ENCODE measurements around the gene SLC25A44. TPM values are rescaled to one million over a fixed set of nuclear protein-coding genes. Genes with fewer than 3 reads are reported as not detected.

Gene SLC25A44
- total RNA-seq, 2 donors from 2014 or later, result 10.7 to 23.7 TPM

DNA sequence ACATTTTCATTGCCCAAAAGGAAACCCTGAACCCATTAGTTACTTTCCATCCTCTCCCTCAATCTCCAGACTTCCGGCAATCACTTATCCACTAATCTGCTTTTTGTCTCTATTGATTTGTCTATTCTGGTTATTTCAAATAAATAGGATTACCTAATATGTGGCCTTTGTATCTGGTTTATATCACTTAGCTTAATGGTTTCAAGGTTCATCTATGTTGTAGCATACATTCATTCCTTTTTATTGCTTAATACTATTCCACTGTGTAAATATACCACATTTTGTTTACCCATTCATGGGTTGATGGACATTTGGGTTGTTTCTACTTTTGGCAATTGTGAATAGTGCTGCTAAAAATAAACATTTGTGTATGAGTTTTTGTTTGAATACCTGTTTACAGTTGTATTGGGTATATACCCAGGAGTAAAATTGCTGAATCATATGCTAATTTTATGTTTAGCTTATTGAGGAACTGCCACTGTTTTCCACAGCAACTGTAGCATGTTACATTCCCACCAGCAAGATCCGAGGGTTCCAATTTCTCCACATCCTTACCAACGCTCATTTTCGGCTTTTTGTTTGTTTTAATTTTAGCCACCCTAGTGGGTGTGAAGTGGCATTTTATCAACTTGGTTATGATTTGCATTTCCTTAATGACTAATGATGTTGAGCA lies 2.5 kb upstream of the SLC25A44 start:
- Histone ChIP-seq H3K9me3 (no peaks in the 10 kb centered on the region), H3K27me3 (replicated peaks; ENCODE audit: insufficient read depth) (no peaks in the 10 kb centered on the region), H3K36me3 (peaks cover 6% of the 10 kb centered on the region), H3K4me1 (ENCODE audit: control insufficient read depth in 1 of 2, low read depth in 2 of 2) (peaks cover 4 to 20% of the 10 kb centered on the region in 2 donors), H3K27ac (no peak overlapping the region), H3K4me3 (no peak overlapping the region)
- DNase-seq (ENCODE audit: low spot score) (no peak), ATAC-seq (ENCODE audit: insufficient number of reproducible peaks, low FRiP score, low read depth) (no peak)
- no peak for TF ChIP-seq CTCF (IDR thresholded peaks at IDR 0.05)

GRCh38 chr1:156193208-156193487 lies 756 bp upstream of the SLC25A44 start:
- Histone ChIP-seq H3K36me3 (peaks cover 8% of the 10 kb centered on the region), H3K27ac (peak overlapping the region; percentile 68 to 77), H3K4me3 (peak overlapping the region; percentile 79), H3K4me1 (ENCODE audit: control insufficient read depth in 1 of 2, low read depth in 2 of 2) (peaks cover 4 to 20% of the 10 kb centered on the region in 2 donors), H3K9me3 (no peaks in the 10 kb centered on the region), H3K27me3 (replicated peaks; ENCODE audit: insufficient read depth) (no peaks in the 10 kb centered on the region)
- no peak for ATAC-seq (ENCODE audit: insufficient number of reproducible peaks, low FRiP score, low read depth)
- DNase-seq (ENCODE audit: low spot score), result no peak
- TF ChIP-seq CTCF (IDR thresholded peaks at IDR 0.05), result no peak

DNA sequence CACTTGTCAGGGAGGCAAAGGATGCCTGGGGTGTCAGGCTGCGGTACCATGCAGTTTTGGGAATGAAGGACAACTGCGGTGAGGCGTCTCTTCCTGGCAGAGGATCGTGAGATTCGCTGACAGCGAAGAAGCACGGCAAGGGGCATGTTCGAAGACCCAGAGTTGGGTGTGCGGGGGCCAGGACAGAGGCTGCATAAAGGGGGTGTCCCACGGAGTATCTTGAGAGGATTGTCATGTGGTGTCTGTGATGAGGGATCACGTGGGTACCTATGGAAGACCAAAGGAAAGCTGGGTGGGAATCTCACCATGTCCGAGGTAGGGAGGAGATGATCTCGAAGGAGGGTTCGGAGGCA lies 372 bp downstream of the SLC25A44 start:
- DNase-seq (ENCODE audit: low spot score), result no peak
- Histone ChIP-seq H3K27ac (peak overlapping the region; percentile 68 to 76), H3K4me3 (peak overlapping the region; percentile 79), H3K27me3 (replicated peaks; ENCODE audit: insufficient read depth) (no peaks in the 10 kb centered on the region), H3K36me3 (peaks cover 8% of the 10 kb centered on the region), H3K9me3 (no peaks in the 10 kb centered on the region), H3K4me1 (ENCODE audit: control insufficient read depth in 1 of 2, low read depth in 2 of 2) (peaks cover 4 to 20% of the 10 kb centered on the region in 2 donors)
- ATAC-seq (ENCODE audit: insufficient number of reproducible peaks, low FRiP score, low read depth), result peak; percentile 4
- TF ChIP-seq CTCF (IDR thresholded peaks at IDR 0.05), result no peak

GRCh38 chr1:156195853-156196252 lies 1.9 kb downstream of the SLC25A44 start:
- ATAC-seq (ENCODE audit: insufficient number of reproducible peaks, low FRiP score, low read depth) (no peak), DNase-seq (ENCODE audit: low spot score) (no peak)
- peaks cover 4 to 20% of the 10 kb centered on the region in 2 donors for H3K4me1 ChIP-seq (ENCODE audit: control insufficient read depth in 1 of 2, low read depth in 2 of 2)

GRCh38 chr1:156196445-156196844 lies 2.5 kb downstream of the SLC25A44 start:
- Histone ChIP-seq H3K36me3 (peaks cover 8% of the 10 kb centered on the region), H3K4me1 (ENCODE audit: control insufficient read depth in 1 of 2, low read depth in 2 of 2) (peaks cover 4 to 25% of the 10 kb centered on the region in 2 donors), H3K9me3 (no peaks in the 10 kb centered on the region), H3K27me3 (replicated peaks; ENCODE audit: insufficient read depth) (no peaks in the 10 kb centered on the region), H3K4me3 (no peak overlapping the region), H3K27ac (no peak overlapping the region)
- ATAC-seq (ENCODE audit: insufficient number of reproducible peaks, low FRiP score, low read depth) (no peak), DNase-seq (ENCODE audit: low spot score) (no peak)
- no peak for TF ChIP-seq CTCF (IDR thresholded peaks at IDR 0.05)

More at GRCh38 chr1:156195853-156196252, 1.9 kb downstream of the SLC25A44 start:
- Histone ChIP-seq H3K4me3 (no peak overlapping the region), H3K27ac (no peak overlapping the region), H3K9me3 (no peaks in the 10 kb centered on the region), H3K27me3 (replicated peaks; ENCODE audit: insufficient read depth) (no peaks in the 10 kb centered on the region), H3K36me3 (peaks cover 8% of the 10 kb centered on the region)
- no peak for TF ChIP-seq CTCF (IDR thresholded peaks at IDR 0.05)

All from thoracic aorta (tissue), 2 donors.